GM19463 (cell line): ENCODE measurements around the gene EXOC6.
"Not testable (repeated sequence)": the region's sequence is repeated elsewhere in the genome, so short reads cannot be mapped to it uniquely, and the experiment has no call there.

Experiments used
- ATAC-seq: cut with Tn5 transposase; IDR thresholded peaks from one replicate; pipeline ENCODE4 v1.9.1; 2021; ENCODE audit warnings: mild to moderate bottlenecking, moderate library complexity; ENCODE audit not compliant: unreplicated experiment

The EXOC6 gene

GRCh38 chr10:93101148-93101547 is 252.8 kb downstream of the EXOC6 start:
- ATAC-seq = not testable (repeated sequence)

- ATAC-seq = no peak
These were observed 255.6 kb downstream of the EXOC6 start for GRCh38 chr10:93103953-93104352.

DNA sequence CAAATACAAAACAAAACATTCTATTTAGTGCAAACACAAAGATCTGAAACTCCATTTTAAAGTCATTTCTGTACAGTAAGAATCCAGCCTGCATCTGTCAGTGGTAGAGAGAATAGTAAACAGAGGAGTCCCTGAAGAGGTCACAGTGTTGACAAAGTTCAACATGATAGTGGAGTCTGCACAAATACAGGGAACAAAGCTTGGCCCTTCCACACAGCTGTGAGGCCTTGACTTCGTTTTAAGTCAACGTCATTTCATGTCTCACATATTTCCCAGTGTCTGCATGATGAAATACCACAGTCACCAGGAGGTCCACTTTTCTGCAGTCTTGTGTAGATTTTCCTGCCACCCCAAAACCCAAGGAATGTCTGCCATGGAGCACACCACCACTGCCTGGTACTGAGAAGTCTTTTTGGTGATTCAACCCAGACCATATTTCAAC is 258.3 kb downstream of the EXOC6 start:
- no peak for ATAC-seq
